ENCODE data around the gene RAB3A. TPM values are rescaled to one million over a fixed set of nuclear protein-coding genes. Genes with fewer than 3 reads are reported as not detected.

Gene RAB3A
- total RNA-seq, 2 experiments from 2014 or later: 4.9 to 8.6 TPM

GRCh38 chr19:18252370-18252717, 48.5 kb upstream of the RAB3A start:
- Histone ChIP-seq H3K4me1 (ENCODE audit: insufficient read depth, low read length, poor library complexity, severe bottlenecking) (peaks cover 24% of the 10 kb centered on the region), H3K79me2 (ENCODE audit: insufficient read depth, low read depth, low read length) (no peaks in the 10 kb centered on the region), H2AFZ (ENCODE audit: low read length) (no peak overlapping the region), H3K9me2 (ENCODE audit: insufficient read depth, low read length) (no peaks in the 10 kb centered on the region), H4K20me1 (ENCODE audit: insufficient read depth, low read length) (no peaks in the 10 kb centered on the region), H3K9me3 (ENCODE audit: low read length) (no peaks in the 10 kb centered on the region), H3K36me3 (ENCODE audit: insufficient read depth, low read length) (no peaks in the 10 kb centered on the region), H3K27ac (ENCODE audit: low read depth, low read length, poor library complexity, severe bottlenecking) (no peak overlapping the region), H3K4me3 (ENCODE audit: low read depth, low read length, poor library complexity, severe bottlenecking) (no peak overlapping the region), H3K4me2 (ENCODE audit: low read length) (no peak overlapping the region)
- ChIA-PET CTCF (ENCODE audit: unreplicated experiment) (interaction anchor here (0.9 to 1.6 kb wide), 2 partner anchors 44 to 59 kb away, joined by 4 to 6 read pairs; partner anchors contain the start of gene MPV17L2), POLR2A (interaction anchor here (1.1 kb wide), 1 partner anchor 76 kb away, joined by 3 read pairs; no protein-coding TSS in a partner anchor)
- no peak for DNase-seq (ENCODE audit: low spot score)
- intact Hi-C loops (cut with micrococcal nuclease; ENCODE audit: unreplicated experiment): no loop called here
- BruUV-seq (replicated peaks): no TSS peak
- TF ChIP-seq CTCF (conservative IDR thresholded peaks at IDR 0.05; ENCODE audit: low read length) (no peak), EZH2phosphoT487 (IDR thresholded peaks at IDR 0.05; ENCODE audit: borderline replicate concordance, low read depth, low read length) (no peak)

- H3K4me1 ChIP-seq (ENCODE audit: insufficient read depth, low read length, poor library complexity, severe bottlenecking): peaks cover 24% of the 10 kb centered on the region
- H3K4me3 ChIP-seq (ENCODE audit: low read depth, low read length, poor library complexity, severe bottlenecking): no peak overlapping the region
- CTCF ChIA-PET (ENCODE audit: unreplicated experiment): interaction anchor here (0.9 to 1.6 kb wide), 2 partner anchors 43 to 59 kb away, joined by 4 to 6 read pairs; partner anchors contain the start of gene MPV17L2
- no peaks in the 10 kb centered on the region for H3K9me3 ChIP-seq (ENCODE audit: low read length)
- DNase-seq (ENCODE audit: low spot score): peak; percentile 74
- H3K27ac ChIP-seq (ENCODE audit: low read depth, low read length, poor library complexity, severe bottlenecking): no peak overlapping the region
- H2AFZ ChIP-seq (ENCODE audit: low read length): no peak overlapping the region
- H3K36me3 ChIP-seq (ENCODE audit: insufficient read depth, low read length): no peaks in the 10 kb centered on the region
- intact Hi-C loops (cut with micrococcal nuclease; ENCODE audit: unreplicated experiment): loop anchor here (1.0 to 2.0 kb wide), 2 partner anchors 23 to 43 kb away; no protein-coding TSS in a partner anchor
- no peaks in the 10 kb centered on the region for H3K79me2 ChIP-seq (ENCODE audit: insufficient read depth, low read depth, low read length)
- H4K20me1 ChIP-seq (ENCODE audit: insufficient read depth, low read length): no peaks in the 10 kb centered on the region
- H3K9me2 ChIP-seq (ENCODE audit: insufficient read depth, low read length): no peaks in the 10 kb centered on the region
- no TSS peak for BruUV-seq (replicated peaks)
- H3K4me2 ChIP-seq (ENCODE audit: low read length): no peak overlapping the region
- POLR2A ChIA-PET: no interaction called here
- TF ChIP-seq EZH2phosphoT487 (IDR thresholded peaks at IDR 0.05; ENCODE audit: borderline replicate concordance, low read depth, low read length) (no peak), CTCF (conservative IDR thresholded peaks at IDR 0.05; ENCODE audit: low read length) (peak; percentile 99)
Measured at GRCh38 chr19:18251587-18252369, 47.9 kb upstream of the RAB3A start.

GRCh38 chr19:18249834-18250233, 46.0 kb upstream of the RAB3A start:
- Histone ChIP-seq H3K9me2 (ENCODE audit: insufficient read depth, low read length) (no peaks in the 10 kb centered on the region), H3K4me1 (ENCODE audit: insufficient read depth, low read length, poor library complexity, severe bottlenecking) (peaks cover 16% of the 10 kb centered on the region), H3K4me3 (ENCODE audit: low read depth, low read length, poor library complexity, severe bottlenecking) (no peak overlapping the region), H4K20me1 (ENCODE audit: insufficient read depth, low read length) (no peaks in the 10 kb centered on the region), H3K4me2 (ENCODE audit: low read length) (no peak overlapping the region), H3K79me2 (ENCODE audit: insufficient read depth, low read depth, low read length) (no peaks in the 10 kb centered on the region), H3K36me3 (ENCODE audit: insufficient read depth, low read length) (no peaks in the 10 kb centered on the region), H2AFZ (ENCODE audit: low read length) (no peak overlapping the region), H3K9me3 (ENCODE audit: low read length) (no peaks in the 10 kb centered on the region), H3K27ac (ENCODE audit: low read depth, low read length, poor library complexity, severe bottlenecking) (no peak overlapping the region)
- CTCF ChIA-PET (ENCODE audit: unreplicated experiment): interaction anchor here (0.6 kb wide), 1 partner anchor 116 kb away, joined by 3 read pairs; no protein-coding TSS in a partner anchor
- intact Hi-C loops (cut with micrococcal nuclease; ENCODE audit: unreplicated experiment): loop anchor here (2.0 kb wide), 1 partner anchor 21 kb away; no protein-coding TSS in a partner anchor
- no peak for DNase-seq (ENCODE audit: low spot score)
- no TSS peak for BruUV-seq (replicated peaks)
- POLR2A ChIA-PET: interaction anchor here (0.7 to 1.0 kb wide), 2 partner anchors 40 to 53 kb away, joined by 4 to 5 read pairs; no protein-coding TSS in a partner anchor
- TF ChIP-seq CTCF (conservative IDR thresholded peaks at IDR 0.05; ENCODE audit: low read length) (no peak), EZH2phosphoT487 (IDR thresholded peaks at IDR 0.05; ENCODE audit: borderline replicate concordance, low read depth, low read length) (no peak)
